Suprapubic skin (tissue), 4 donors: ENCODE results near the gene ZBTB20. TPM values are rescaled to one million over a fixed set of nuclear protein-coding genes. Genes with fewer than 3 reads are reported as not detected.

ENCODE experiments used
- DNase-seq, 2 donors: peaks; one replicate each; pipeline ENCODE4 v3.0.0-alpha.2; 2019; ENCODE audit warnings: low spot score in 2 of 2
- H3K27ac ChIP-seq: fragments of 200-600 bp; sonication (generic); one replicate; pipeline ENCODE4 v1.5.1; 2019
- H3K27me3 ChIP-seq: fragments of 200-600 bp; sonication (generic); one replicate; pipeline ENCODE4 v1.5.1; 2019
- H3K36me3 ChIP-seq: fragments of 200-600 bp; sonication (generic); one replicate; pipeline ENCODE4 v1.5.1; 2019
- H3K4me1 ChIP-seq: fragments of 200-600 bp; sonication (generic); one replicate; pipeline ENCODE4 v1.5.1; 2019
- H3K4me3 ChIP-seq: fragments of 200-600 bp; sonication (generic); one replicate; pipeline ENCODE4 v1.5.1; 2019; ENCODE audit warnings: mild to moderate bottlenecking
- H3K9me3 ChIP-seq: fragments of 200-600 bp; sonication (generic); one replicate; pipeline ENCODE4 v1.5.1; 2019
- EP300 ChIP-seq: sonication (generic); formaldehyde crosslinking; IDR thresholded peaks from one replicate; pipeline ENCODE4 v1.6.1; 2017; ENCODE audit warnings: antibody characterized with exemption
- POLR2A ChIP-seq, 2 donors: fragments of 450-650 bp; IDR thresholded peaks; one replicate each; pipeline ENCODE4 v1.6.1; 2017; ENCODE audit warnings: antibody characterized with exemption in 2 of 2, mild to moderate bottlenecking in 2 of 2, moderate library complexity in 2 of 2
- POLR2AphosphoS5 ChIP-seq, 3 donors: sonication (generic); formaldehyde crosslinking; IDR thresholded peaks; one replicate each; pipeline ENCODE4 v1.6.1; 2017; ENCODE audit warnings: antibody characterized with exemption in 3 of 3
- WGBS: methylation state at CpG from one replicate; pipeline ENCODE4 v1.1.5; 2018; 5-methylcytosine and 5-hydroxymethylcytosine counted together
- total RNA-seq, 4 donors: library from RNA; depleted of rRNA; stranded (reverse); fragments of >200 nt; gene quantifications; one replicate each; pipeline ENCODE4 v1.1.0, GENCODE V29; 2016
- TF ChIP-seq, protein P1 (sequence below), 2 donors: fragments of 200-600 bp in 1 of 2; fragments of 450-650 bp in 1 of 2; sonication (generic) in 1 of 2; IDR thresholded peaks; one replicate each; pipeline ENCODE4 v1.5.1; 2016 to 2019; ENCODE audit warnings: antibody characterized with exemption in 2 of 2, mild to moderate bottlenecking in 1 of 2, moderate library complexity in 1 of 2

ZBTB20 gene
- total RNA-seq, 4 donors from 2014 or later: 23.6 to 77.2 (median 39.4) TPM

DNA sequence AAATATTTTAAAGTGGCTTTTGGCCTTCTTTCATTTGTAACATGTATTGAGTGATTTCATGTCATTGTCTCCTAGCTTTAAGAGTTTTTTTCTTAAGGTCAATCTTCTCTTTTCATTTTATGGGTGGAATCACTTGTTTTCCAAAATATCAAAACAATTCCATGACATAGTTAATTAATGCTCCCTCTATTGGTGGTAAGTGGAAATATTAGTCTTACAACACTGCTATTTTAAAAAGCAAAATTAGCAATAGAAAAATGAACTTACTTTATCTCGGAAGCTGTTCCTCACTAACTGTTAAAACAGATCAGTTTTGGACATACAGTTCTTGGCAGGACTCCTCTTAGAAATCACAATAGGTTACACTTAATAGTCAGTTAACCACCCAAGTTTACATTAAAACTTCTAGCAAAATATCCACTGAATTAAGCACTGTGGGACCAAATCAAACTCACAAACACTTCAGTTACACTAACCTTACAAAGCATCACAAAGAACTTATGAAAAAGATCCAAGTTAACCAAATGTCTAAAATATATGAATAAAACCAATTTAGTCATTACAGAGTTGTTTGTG is 810.9 kb downstream of the ZBTB20 start:
- no peaks in the 10 kb centered on the region for H3K9me3 ChIP-seq
- no peak overlapping the region for H3K27ac ChIP-seq
- H3K4me1 ChIP-seq: no peaks in the 10 kb centered on the region
- DNase-seq: no peak
- H3K36me3 ChIP-seq: peaks cover 13% of the 10 kb centered on the region
- TF ChIP-seq, protein P1, sequence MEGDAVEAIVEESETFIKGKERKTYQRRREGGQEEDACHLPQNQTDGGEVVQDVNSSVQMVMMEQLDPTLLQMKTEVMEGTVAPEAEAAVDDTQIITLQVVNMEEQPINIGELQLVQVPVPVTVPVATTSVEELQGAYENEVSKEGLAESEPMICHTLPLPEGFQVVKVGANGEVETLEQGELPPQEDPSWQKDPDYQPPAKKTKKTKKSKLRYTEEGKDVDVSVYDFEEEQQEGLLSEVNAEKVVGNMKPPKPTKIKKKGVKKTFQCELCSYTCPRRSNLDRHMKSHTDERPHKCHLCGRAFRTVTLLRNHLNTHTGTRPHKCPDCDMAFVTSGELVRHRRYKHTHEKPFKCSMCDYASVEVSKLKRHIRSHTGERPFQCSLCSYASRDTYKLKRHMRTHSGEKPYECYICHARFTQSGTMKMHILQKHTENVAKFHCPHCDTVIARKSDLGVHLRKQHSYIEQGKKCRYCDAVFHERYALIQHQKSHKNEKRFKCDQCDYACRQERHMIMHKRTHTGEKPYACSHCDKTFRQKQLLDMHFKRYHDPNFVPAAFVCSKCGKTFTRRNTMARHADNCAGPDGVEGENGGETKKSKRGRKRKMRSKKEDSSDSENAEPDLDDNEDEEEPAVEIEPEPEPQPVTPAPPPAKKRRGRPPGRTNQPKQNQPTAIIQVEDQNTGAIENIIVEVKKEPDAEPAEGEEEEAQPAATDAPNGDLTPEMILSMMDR (IDR thresholded peaks at IDR 0.05): peak in 1 of 2 donors; percentile 12
- no peak for TF ChIP-seq EP300
- 78% methylated on average over 1 of the region's 1 CpG for WGBS
- no peak overlapping the region for H3K4me3 ChIP-seq
- H3K27me3 ChIP-seq: no peaks in the 10 kb centered on the region

DNA sequence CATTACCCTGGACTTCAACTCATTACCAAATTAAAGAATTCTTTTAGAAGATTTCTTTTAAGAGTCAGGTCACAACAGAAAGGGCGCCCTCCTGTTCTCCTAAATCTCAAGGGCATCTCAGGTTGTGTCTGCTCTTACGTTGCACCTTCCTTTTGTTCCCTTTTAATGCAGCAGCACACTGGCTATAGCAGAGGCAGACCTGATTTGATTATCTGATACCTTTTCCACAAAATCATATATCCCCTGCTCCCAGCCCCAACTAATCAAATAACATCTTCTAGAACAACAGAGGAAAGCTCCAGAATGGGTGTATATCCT is 813.2 kb downstream of the ZBTB20 start:
- WGBS: 100% methylated on average over 2 of the region's 2 CpGs
- H3K36me3 ChIP-seq: peaks cover 9% of the 10 kb centered on the region
- no peak for TF ChIP-seq POLR2AphosphoS5 (IDR thresholded peaks at IDR 0.05)
- TF ChIP-seq POLR2A (IDR thresholded peaks at IDR 0.05): no peak
- TF ChIP-seq EP300: no peak
- TF ChIP-seq, protein P1 (IDR thresholded peaks at IDR 0.05): no peak
- H3K27ac ChIP-seq: no peak overlapping the region
- H3K4me3 ChIP-seq: no peak overlapping the region
- no peaks in the 10 kb centered on the region for H3K27me3 ChIP-seq
- H3K9me3 ChIP-seq: no peaks in the 10 kb centered on the region
- no peak for DNase-seq
- H3K4me1 ChIP-seq: no peaks in the 10 kb centered on the region

DNA sequence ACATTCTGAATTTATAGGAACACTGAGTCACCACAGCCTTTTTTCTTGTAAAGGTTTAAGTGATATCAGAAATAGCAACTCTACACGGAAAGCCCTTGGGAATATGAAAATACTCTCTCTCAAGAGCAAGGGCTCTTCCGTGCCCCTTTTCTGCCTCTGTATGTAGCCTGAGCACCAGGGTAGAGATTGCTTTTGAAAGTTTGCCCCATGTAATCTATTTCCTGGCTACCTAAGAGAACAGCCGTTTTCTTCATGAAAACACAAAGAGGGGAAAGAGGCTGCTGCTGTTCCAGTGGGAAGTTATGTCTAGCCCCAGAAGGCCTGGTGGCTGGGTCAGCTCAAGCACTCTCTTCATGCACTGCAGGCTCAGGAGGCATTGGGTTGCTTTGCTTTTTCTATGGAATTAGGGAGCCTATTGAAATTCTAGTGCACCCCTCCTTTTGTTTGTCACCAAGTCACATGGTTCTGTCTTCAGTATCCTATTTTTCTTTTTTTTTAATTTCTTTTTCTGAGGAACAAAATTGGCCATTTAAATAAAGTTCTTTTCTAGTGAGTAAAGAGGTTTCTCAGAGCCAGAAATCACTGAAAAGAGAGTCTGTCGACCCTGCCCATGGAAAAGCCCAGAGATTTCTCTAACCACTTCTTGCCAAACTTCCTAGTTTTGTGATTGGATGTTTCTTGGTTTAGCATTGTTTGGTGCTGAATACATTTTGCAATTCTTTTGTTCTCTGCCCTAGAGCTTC is 813.7 kb downstream of the ZBTB20 start:
- WGBS: 72% methylated on average over 4 of the region's 4 CpGs

DNA sequence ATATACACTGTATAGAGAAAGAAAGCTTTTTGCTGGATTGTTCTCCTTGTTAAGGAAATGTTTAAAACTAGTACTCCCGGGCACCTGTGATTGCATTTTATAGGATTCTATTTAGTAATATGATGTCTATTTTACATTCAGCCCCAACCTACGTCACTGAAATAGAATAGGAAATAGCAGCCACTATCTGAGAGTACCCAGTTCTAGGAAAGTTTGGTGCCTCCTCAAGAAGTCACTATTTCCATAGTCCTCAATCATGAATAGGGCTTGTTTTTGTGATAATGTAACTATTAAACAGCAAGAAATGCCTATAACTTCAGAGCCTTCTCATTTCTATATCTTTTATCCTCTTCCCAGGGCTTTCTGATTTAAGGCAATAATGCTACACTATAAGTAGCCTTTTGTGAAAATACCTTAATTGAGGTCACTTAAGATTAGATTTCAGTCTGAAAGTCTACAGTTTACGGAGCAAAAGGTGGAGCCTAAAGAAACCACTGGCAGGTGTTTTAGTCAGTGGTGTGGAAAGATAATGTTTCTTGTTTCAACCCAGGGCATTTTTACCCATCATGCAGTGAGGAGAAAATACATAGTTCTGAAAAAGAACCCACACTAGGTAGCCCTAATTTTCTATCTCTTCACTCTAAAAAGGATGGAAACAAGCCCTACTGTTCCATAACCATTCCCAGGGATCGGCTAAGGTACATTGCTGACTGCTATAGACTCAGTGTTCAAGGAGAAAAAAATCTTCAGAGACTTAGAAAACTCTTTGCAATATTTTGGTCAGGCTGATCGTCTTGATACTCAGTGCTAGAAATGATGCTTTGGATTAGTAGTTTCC is 814.5 kb downstream of the ZBTB20 start:
- H3K9me3 ChIP-seq: no peaks in the 10 kb centered on the region
- H3K4me1 ChIP-seq: no peaks in the 10 kb centered on the region
- 88% methylated on average over 5 of the region's 5 CpGs for WGBS
- no peaks in the 10 kb centered on the region for H3K36me3 ChIP-seq
- no peak for TF ChIP-seq POLR2AphosphoS5 (IDR thresholded peaks at IDR 0.05)
- TF ChIP-seq, protein P1 (IDR thresholded peaks at IDR 0.05): no peak
- no peak for TF ChIP-seq EP300
- no peak for TF ChIP-seq POLR2A (IDR thresholded peaks at IDR 0.05)
- no peaks in the 10 kb centered on the region for H3K27me3 ChIP-seq
- DNase-seq: no peak
- H3K27ac ChIP-seq: no peak overlapping the region
- H3K4me3 ChIP-seq: no peak overlapping the region

More for the DNA sequence above, 813.7 kb downstream of the ZBTB20 start:
- Histone ChIP-seq H3K4me3 (no peak overlapping the region), H3K9me3 (no peaks in the 10 kb centered on the region), H3K36me3 (peaks cover 4% of the 10 kb centered on the region), H3K4me1 (no peaks in the 10 kb centered on the region), H3K27me3 (no peaks in the 10 kb centered on the region), H3K27ac (no peak overlapping the region)
- TF ChIP-seq, protein P1 (IDR thresholded peaks at IDR 0.05): no peak
- TF ChIP-seq POLR2A (IDR thresholded peaks at IDR 0.05) (no peak), EP300 (no peak), POLR2AphosphoS5 (IDR thresholded peaks at IDR 0.05) (no peak)
- no peak for DNase-seq

DNA sequence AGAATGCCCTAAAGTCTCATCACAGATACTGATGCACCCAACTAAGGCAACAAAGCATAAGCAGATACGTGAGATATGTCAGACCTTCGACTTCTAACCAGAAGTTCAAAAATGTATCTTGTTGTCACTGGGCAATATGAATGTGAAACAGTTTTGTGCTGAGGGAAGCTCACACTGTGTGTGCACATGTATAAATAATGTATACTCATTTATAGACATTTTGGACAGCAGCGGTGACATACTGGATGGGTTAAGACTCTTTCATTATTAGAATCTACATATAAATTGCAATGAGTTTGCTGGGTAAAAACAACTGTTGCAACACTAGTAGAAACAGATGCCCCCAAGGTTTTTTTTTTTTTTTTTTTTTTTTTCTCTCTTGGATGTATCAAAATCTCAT is 815.4 kb downstream of the ZBTB20 start:
- Histone ChIP-seq H3K27me3 (no peaks in the 10 kb centered on the region), H3K4me3 (no peak overlapping the region), H3K9me3 (no peaks in the 10 kb centered on the region), H3K4me1 (no peaks in the 10 kb centered on the region), H3K36me3 (no peaks in the 10 kb centered on the region), H3K27ac (no peak overlapping the region)
- DNase-seq: no peak
- WGBS: 97% methylated on average over 3 of the region's 3 CpGs
- TF ChIP-seq, protein P1 (IDR thresholded peaks at IDR 0.05): no peak
- TF ChIP-seq POLR2A (IDR thresholded peaks at IDR 0.05) (no peak), EP300 (no peak), POLR2AphosphoS5 (IDR thresholded peaks at IDR 0.05) (no peak)
